Activated CD4-positive, CD25-positive, alpha-beta regulatory T cell (primary cell): Measurements from ENCODE around the gene MAPKAP1.
"Not testable (repeated sequence)": the region's sequence is repeated elsewhere in the genome, so short reads cannot be mapped to it uniquely, and the experiment has no call there.

Experiments
- DNase-seq, 4 experiments: peaks; one replicate each; lab custom pipeline; 2025; lab: John Stamatoyannopoulos, UW

The MAPKAP1 gene

DNA sequence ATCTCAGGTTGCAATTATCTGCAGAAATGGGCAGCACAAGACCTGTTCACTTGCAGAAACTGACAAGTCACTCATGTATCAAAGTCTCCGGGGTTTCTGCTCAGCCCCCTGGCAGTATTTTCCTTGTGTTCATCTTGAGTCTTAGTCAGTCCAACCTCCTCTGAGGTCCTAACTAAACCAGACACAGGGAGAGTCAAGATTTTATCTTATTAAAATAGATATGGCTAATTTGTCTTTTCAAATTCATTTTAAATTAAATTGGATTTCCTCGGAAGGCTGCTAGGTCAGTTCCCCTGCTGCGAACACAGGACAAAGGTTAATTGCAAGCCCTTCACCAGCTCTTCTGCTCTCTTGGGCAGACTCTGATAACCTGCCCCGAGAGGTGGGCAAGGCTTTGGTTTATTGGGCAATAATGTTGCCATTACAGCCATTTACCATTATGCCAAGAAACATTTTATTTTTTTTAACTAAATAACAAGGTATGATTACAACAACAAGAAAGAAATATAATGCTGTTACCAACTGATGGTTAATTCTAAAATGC lies 103.5 kb downstream of the MAPKAP1 start:
- no peak for DNase-seq

GRCh38 chr9:125601961-125602360 lies 105.0 kb downstream of the MAPKAP1 start:
- DNase-seq: no peak

- no peak for DNase-seq
These were observed 106.8 kb downstream of the MAPKAP1 start for GRCh38 chr9:125600194-125600593.

GRCh38 chr9:125594223-125594610 lies 112.8 kb downstream of the MAPKAP1 start:
- no peak for DNase-seq

DNA sequence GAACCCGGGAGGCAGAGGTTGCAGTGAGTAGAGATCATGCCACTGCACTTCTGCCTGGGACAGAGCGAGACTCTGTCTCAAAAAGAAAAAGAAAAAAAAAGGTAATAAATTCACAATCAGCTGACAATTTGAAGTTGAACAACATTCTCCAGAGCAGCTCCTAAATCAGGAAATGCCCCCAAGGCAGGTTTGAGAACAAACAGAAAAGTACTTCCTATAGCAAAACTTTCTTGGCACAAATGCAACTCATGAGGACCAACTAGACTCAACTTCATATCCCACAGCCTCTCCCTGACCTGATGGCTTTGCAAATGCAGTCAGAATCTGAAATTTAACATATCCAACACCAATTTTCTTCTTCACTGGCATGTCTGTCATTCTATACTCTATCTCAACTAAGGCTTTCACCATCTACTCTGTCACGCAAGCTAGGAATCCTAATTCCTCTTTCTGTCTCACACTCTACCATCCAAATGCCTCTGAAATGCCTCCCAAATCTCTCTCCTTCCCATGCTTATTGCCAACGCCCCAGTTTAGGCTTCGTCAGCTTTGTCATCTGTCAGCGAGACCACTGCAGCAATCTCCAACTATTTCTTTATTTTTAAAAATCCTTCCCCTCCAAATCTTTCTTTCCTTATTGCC lies 113.3 kb downstream of the MAPKAP1 start:
- no peak for DNase-seq

DNA sequence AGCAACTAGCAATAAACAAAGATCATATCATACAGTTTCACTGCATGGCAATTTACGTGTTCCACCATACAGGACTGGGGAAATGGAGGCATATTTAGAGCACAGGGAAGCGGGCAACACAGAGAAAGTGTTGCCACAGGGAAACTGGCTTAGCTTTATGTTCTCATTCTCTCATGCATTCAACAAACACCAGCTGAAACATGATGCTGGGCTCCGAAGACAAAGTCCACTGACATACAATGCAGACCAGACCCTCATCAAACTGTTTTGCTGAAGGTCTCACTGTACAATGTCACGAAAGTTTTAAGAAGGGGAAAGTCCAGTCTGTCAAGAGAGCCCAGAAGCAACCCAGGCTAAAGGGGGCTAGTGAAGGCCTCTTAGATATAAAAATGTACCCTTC lies 115.1 kb downstream of the MAPKAP1 start:
- no peak for DNase-seq

- DNase-seq: no peak
These were observed 115.8 kb downstream of the MAPKAP1 start for GRCh38 chr9:125591245-125591644.

DNA sequence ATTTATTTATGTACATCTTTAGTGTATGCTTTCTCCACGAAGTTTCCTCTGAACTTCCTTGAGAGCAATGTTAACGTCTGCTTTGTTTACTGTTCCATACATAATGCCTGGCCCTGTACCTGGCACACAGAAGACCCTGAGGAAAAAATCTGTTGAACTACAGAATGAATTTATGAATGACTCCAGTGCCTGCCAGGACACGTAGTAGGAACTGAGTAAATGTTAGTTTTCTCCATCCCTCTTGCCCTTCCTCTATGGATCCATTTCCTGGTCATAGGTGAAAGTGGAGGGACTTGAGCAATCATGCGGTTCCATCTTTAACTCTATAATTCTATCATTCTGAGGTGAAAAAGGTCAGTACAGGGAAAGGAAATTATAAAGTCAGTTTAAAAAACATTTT lies 117.7 kb downstream of the MAPKAP1 start:
- no peak for DNase-seq

GRCh38 chr9:125587819-125588460 lies 119.1 kb downstream of the MAPKAP1 start:
- no peak for DNase-seq

GRCh38 chr9:125586172-125586511 lies 120.9 kb downstream of the MAPKAP1 start:
- DNase-seq: no peak

GRCh38 chr9:125585503-125586171 lies 121.4 kb downstream of the MAPKAP1 start:
- DNase-seq: no peak

GRCh38 chr9:125580701-125581286 lies 126.2 kb downstream of the MAPKAP1 start:
- no peak for DNase-seq

- DNase-seq: no peak
These were observed 127.7 kb downstream of the MAPKAP1 start for GRCh38 chr9:125579030-125579932.

- DNase-seq: no peak
These were observed 132.7 kb downstream of the MAPKAP1 start for GRCh38 chr9:125574126-125574877.

- DNase-seq: not testable (repeated sequence)
These were observed 134.5 kb downstream of the MAPKAP1 start for GRCh38 chr9:125572461-125572860.

DNA sequence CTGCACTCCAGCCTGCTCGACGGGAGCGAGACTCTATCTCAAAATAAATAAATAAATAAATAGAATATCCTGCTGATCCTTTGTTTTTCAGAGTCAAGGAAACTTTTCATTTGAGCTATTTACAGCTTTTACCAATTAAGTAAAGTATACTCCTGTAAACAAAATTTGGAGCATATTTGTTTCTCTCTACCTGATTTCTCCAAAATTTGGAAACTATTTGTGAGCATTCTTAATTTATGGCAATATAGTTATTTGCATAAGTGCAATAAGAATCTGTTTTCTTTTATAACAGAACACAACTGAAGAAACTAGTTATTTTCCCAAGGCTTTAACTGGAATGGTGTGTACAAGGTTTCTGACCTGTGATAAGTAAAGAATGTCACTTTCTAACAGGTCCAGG lies 135.2 kb downstream of the MAPKAP1 start:
- not testable (repeated sequence) for DNase-seq

GRCh38 chr9:125570246-125570645 lies 136.8 kb downstream of the MAPKAP1 start:
- DNase-seq: no peak

DNA sequence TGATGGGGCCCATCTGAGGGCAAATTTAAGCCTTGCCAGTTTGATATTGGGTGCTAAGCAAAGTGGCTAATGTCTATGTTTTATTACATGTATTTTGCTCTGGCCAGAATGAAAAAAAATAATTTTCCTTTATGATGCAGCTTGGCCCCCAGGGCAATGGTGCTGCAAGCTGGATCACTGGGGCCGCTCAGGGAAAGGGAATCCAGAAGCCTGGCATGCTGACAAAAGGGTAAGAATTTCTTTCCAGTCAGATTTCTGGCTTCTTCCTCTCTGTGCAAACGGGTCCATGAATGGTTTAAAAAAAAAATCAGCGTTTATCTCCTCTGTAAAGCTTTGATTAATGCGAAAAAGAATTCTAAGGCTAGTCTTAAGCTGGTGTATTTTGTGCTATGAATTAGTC lies 138.4 kb downstream of the MAPKAP1 start:
- DNase-seq: no peak

GRCh38 chr9:125566051-125566450 lies 141.0 kb downstream of the MAPKAP1 start:
- not testable (repeated sequence) for DNase-seq

- no peak for DNase-seq
These were observed 141.9 kb downstream of the MAPKAP1 start for GRCh38 chr9:125565126-125565525.

- DNase-seq: no peak
These were observed 142.4 kb downstream of the MAPKAP1 start for GRCh38 chr9:125564631-125565030.
